Keratinocyte (primary cell): Measurements from ENCODE around the gene EHBP1. TPM values are rescaled to one million over a fixed set of nuclear protein-coding genes. Genes with fewer than 3 reads are reported as not detected.

ENCODE experiments used
- DNase-seq: peaks from one replicate; pipeline ENCODE4 v3.0.0-alpha.2; 2011; ENCODE audit warnings: low read depth, missing footprints, low spot score
- FAIRE-seq: peaks from 2 replicates; lab custom pipeline; 2011; peaks lifted over from hg19 to GRCh38; lab: Jason Lieb, UNC
- H2AFZ ChIP-seq: 2 replicates; pipeline ENCODE4 v1.6.0; 2012; ENCODE audit warnings: low read length, control low read depth, inconsistent platforms; ENCODE audit not compliant: control insufficient read depth
- H3K27ac ChIP-seq: 2 replicates; pipeline ENCODE4 v1.5.1; 2011; ENCODE audit warnings: low read length; ENCODE audit not compliant: control insufficient read depth, insufficient read depth
- H3K27me3 ChIP-seq: 3 replicates; pipeline ENCODE4 v1.6.0; 2011; ENCODE audit warnings: low read length; ENCODE audit not compliant: control insufficient read depth, insufficient read depth; ENCODE audit errors: extremely low read depth
- H3K36me3 ChIP-seq, 2 experiments: 2 replicates in 1 of 2; 3 replicates in 1 of 2; pipeline ENCODE4 v1.5.1; 2011; ENCODE audit warnings: low read length in 2 of 2, mild to moderate bottlenecking in 1 of 2; ENCODE audit not compliant: control insufficient read depth in 2 of 2, insufficient read depth in 2 of 2; ENCODE audit errors: extremely low read depth in 1 of 2
- H3K4me1 ChIP-seq: 3 replicates; pipeline ENCODE4 v1.5.1; 2011; ENCODE audit warnings: low read length; ENCODE audit not compliant: control insufficient read depth, insufficient read depth; ENCODE audit errors: extremely low read depth
- H3K4me2 ChIP-seq: 3 replicates; pipeline ENCODE4 v1.6.0; 2011; ENCODE audit warnings: low read depth, low read length; ENCODE audit not compliant: control insufficient read depth, insufficient read depth; ENCODE audit errors: extremely low read depth
- H3K4me3 ChIP-seq, 3 experiments: fragments of 200-600 bp in 1 of 3; sonication (generic) in 1 of 3; 2 replicates in 2 of 3; 3 replicates in 1 of 3; pipeline ENCODE4 v1.5.1; 2011 to 2016; ENCODE audit warnings: low read length in 3 of 3, mild to moderate bottlenecking in 3 of 3, control low read depth in 2 of 3, inconsistent platforms in 1 of 3, low read depth in 1 of 3, mixed read lengths in 1 of 3, mixed run types in 1 of 3, moderate library complexity in 1 of 3; ENCODE audit not compliant: control insufficient read depth in 2 of 3, insufficient read depth in 2 of 3; ENCODE audit errors: extremely low read depth in 1 of 3
- H3K79me2 ChIP-seq: 2 replicates; pipeline ENCODE4 v1.6.0; 2012; ENCODE audit warnings: low read length; ENCODE audit not compliant: control insufficient read depth, insufficient read depth
- H3K9ac ChIP-seq: 3 replicates; pipeline ENCODE4 v1.6.0; 2011; ENCODE audit warnings: low read length; ENCODE audit not compliant: control insufficient read depth, insufficient read depth; ENCODE audit errors: extremely low read depth
- H3K9me1 ChIP-seq: 3 replicates; pipeline ENCODE4 v1.6.0; 2011; ENCODE audit warnings: low read length; ENCODE audit not compliant: control insufficient read depth, insufficient read depth; ENCODE audit errors: extremely low read depth
- H3K9me3 ChIP-seq: 2 replicates; pipeline ENCODE4 v1.5.1; 2012; ENCODE audit warnings: low read depth, low read length; ENCODE audit not compliant: control insufficient read depth
- H4K20me1 ChIP-seq: 3 replicates; pipeline ENCODE4 v1.6.0; 2011; ENCODE audit warnings: low read length; ENCODE audit not compliant: control insufficient read depth, insufficient read depth; ENCODE audit errors: extremely low read depth
- EZH2 ChIP-seq: IDR thresholded peaks from one replicate; pipeline ENCODE4 v1.6.1; 2012; ENCODE audit warnings: inconsistent platforms, mild to moderate bottlenecking, low read length, moderate library complexity
- dilution Hi-C: fragments of 300-500 bp; cut with MboI; formaldehyde crosslinking; loops from one replicate; pipeline ENCODE4 v1.7.0; 2020; ENCODE audit warnings: low sequenced_read_pairs; ENCODE audit not compliant: extremely low pct_ligation_motif_present
- polyA plus RNA-seq, 5 experiments: library from polyadenylated mRNA; depleted of rRNA in 3 of 5; stranded (reverse) in 3 of 5; stranded (forward) in 1 of 5; unstranded in 1 of 5; fragments of >200 nt; gene quantifications; 1 replicate in 1 of 5; 2 replicates in 3 of 5; 3 replicates in 1 of 5; pipeline versions ENCODE4 v1.2.1 to v1.2.3, GENCODE V29; 2011 to 2012; ENCODE audit warnings: missing spikeins in 2 of 5, low read depth in 1 of 5, low replicate concordance in 1 of 5
- TF ChIP-seq, protein P1 (sequence below), 3 experiments: IDR thresholded peaks in 1 of 3; conservative IDR thresholded peaks in 1 of 3; optimal IDR thresholded peaks in 1 of 3; 2 replicates in 2 of 3; 3 replicates in 1 of 3; pipeline versions ENCODE3 to v1.5.1; 2011; ENCODE audit warnings: low read length in 3 of 3, mild to moderate bottlenecking in 3 of 3, moderate library complexity in 2 of 3, control low read depth in 1 of 3, inconsistent platforms in 1 of 3; ENCODE audit not compliant: insufficient read depth in 2 of 3; ENCODE audit errors: extremely low read depth in 1 of 3

EHBP1 gene
- polyA plus RNA-seq, 1 donor (not counting 4 experiments of a cell fraction or from before 2014, with no cell fraction given): 59.0 TPM

DNA sequence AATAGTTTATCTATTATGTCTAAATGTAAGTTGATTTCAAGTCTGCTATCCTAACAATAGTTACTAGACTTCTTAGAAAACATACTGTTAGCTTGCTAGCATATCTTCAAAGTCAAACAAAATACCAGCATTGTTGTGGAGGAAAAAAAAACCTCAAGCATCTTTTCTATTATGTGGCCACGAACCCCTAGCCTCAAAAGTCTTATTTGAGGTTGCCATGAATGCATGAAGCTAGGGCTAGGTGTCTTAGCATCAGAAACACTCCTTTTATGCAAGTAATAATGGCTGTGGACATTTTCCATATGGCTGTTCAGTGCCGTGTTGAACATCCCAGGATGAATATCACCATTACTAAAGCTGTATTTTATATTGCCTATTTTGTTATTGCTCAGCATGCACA is 258.5 kb downstream of the EHBP1 start:
- Histone ChIP-seq H3K79me2 (no peaks in the 10 kb centered on the region), H3K4me1 (peaks cover 20% of the 10 kb centered on the region), H3K36me3 (peaks cover 0 to under 1% of the 10 kb centered on the region in 2 experiments), H3K4me2 (no peak overlapping the region), H3K9me3 (no peaks in the 10 kb centered on the region), H3K27me3 (no peaks in the 10 kb centered on the region), H2AFZ (no peak overlapping the region), H3K27ac (no peak overlapping the region), H3K4me3 (no peak overlapping the region), H4K20me1 (no peaks in the 10 kb centered on the region), H3K9ac (no peak overlapping the region), H3K9me1 (no peaks in the 10 kb centered on the region)
- FAIRE-seq (no peak), DNase-seq (no peak)
- dilution Hi-C loops: no loop called here
- TF ChIP-seq, protein P1, sequence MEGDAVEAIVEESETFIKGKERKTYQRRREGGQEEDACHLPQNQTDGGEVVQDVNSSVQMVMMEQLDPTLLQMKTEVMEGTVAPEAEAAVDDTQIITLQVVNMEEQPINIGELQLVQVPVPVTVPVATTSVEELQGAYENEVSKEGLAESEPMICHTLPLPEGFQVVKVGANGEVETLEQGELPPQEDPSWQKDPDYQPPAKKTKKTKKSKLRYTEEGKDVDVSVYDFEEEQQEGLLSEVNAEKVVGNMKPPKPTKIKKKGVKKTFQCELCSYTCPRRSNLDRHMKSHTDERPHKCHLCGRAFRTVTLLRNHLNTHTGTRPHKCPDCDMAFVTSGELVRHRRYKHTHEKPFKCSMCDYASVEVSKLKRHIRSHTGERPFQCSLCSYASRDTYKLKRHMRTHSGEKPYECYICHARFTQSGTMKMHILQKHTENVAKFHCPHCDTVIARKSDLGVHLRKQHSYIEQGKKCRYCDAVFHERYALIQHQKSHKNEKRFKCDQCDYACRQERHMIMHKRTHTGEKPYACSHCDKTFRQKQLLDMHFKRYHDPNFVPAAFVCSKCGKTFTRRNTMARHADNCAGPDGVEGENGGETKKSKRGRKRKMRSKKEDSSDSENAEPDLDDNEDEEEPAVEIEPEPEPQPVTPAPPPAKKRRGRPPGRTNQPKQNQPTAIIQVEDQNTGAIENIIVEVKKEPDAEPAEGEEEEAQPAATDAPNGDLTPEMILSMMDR (optimal IDR thresholded peaks at IDR 0.05 in 1 of 3, IDR thresholded peaks at IDR 0.05 in 1 of 3, conservative IDR thresholded peaks at IDR 0.05 in 1 of 3; ENCODE audit: extremely low read depth in 1 of 3, insufficient read depth in 2 of 3, low read length in 3 of 3): no peak
- TF ChIP-seq EZH2: no peak

DNA sequence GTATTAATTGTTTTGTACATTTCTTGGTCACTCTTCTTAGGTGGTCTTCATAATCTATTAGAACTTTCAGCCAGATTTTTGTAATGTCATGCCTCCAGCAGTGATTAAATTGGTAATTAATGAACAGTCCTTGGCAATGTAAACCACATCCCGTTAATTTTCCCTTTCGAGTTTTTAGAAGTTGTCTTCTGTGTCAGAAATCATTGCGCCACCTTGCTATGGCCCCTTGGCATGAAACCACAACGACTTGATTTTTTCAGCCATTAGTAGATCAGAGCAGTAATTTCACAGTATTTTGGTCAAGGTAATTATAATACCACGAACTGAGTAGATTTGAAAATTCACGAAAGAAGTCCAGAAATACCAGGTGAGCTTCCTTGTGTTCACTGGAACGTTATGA is 259.2 kb downstream of the EHBP1 start:
- dilution Hi-C loops: no loop called here
- H3K9me1 ChIP-seq: no peaks in the 10 kb centered on the region
- FAIRE-seq: no peak

More for the DNA sequence above, 259.2 kb downstream of the EHBP1 start:
- Histone ChIP-seq H3K4me1 (peaks cover 20% of the 10 kb centered on the region), H3K4me3 (no peak overlapping the region), H3K27me3 (no peaks in the 10 kb centered on the region), H3K9ac (no peak overlapping the region), H4K20me1 (no peaks in the 10 kb centered on the region), H3K9me3 (no peaks in the 10 kb centered on the region), H3K27ac (no peak overlapping the region), H3K79me2 (no peaks in the 10 kb centered on the region), H2AFZ (no peak overlapping the region), H3K36me3 (no peaks in the 10 kb centered on the region), H3K4me2 (no peak overlapping the region)
- no peak for TF ChIP-seq EZH2
- TF ChIP-seq, protein P1 (optimal IDR thresholded peaks at IDR 0.05 in 1 of 3, IDR thresholded peaks at IDR 0.05 in 1 of 3, conservative IDR thresholded peaks at IDR 0.05 in 1 of 3; ENCODE audit: extremely low read depth in 1 of 3, insufficient read depth in 2 of 3, low read length in 3 of 3): no peak
- DNase-seq: no peak
